AG04449 (cell line): ENCODE results near the gene LRRC46.

ENCODE experiments used
- CTCF ChIA-PET: fragments of 350-600 bp; formaldehyde crosslinking; extraction: SDS; loops from one replicate; lab custom pipeline; 2021; ENCODE audit warnings: antibody characterized with exemption; lab: Yijun Ruan, JAX
- POLR2A ChIA-PET: fragments of 400-600, 350-600 bp; formaldehyde crosslinking; extraction: SDS; loops from one replicate; lab custom pipeline; 2020; ENCODE audit warnings: antibody characterized with exemption, inconsistent platforms; lab: Yijun Ruan, JAX
- DNase-seq: peaks from one replicate; pipeline ENCODE4 v3.0.0-alpha.2; 2010; ENCODE audit warnings: low read depth, low spot score
- H3K4me3 ChIP-seq: 2 replicates; pipeline ENCODE4 v1.5.1; 2011; ENCODE audit warnings: low read depth, mild to moderate bottlenecking, control low read depth, low read length
- CTCF ChIP-seq: IDR thresholded peaks from one replicate; pipeline ENCODE4 v1.5.1; 2011; ENCODE audit warnings: mild to moderate bottlenecking, moderate library complexity, low read length, control low read depth, inconsistent platforms; ENCODE audit not compliant: insufficient read depth; ENCODE audit errors: missing control alignments

LRRC46 gene

GRCh38 chr17:47803201-47803600, 28.3 kb upstream of the LRRC46 start:
- CTCF ChIA-PET = interaction anchor here (1.9 to 3.4 kb wide), 4 partner anchors 9 to 106 kb away, joined by 5 to 16 read pairs (median 6); no protein-coding TSS in a partner anchor
- no peak overlapping the region for H3K4me3 ChIP-seq
- POLR2A ChIA-PET = no interaction called here
- no peak for TF ChIP-seq CTCF
- no peak for DNase-seq

- ChIA-PET CTCF (interaction anchor here (1.0 to 3.4 kb wide), 4 partner anchors 9 to 106 kb away, joined by 3 to 16 read pairs (median 6); no protein-coding TSS in a partner anchor), POLR2A (no interaction called here)
- DNase-seq = no peak
- H3K4me3 ChIP-seq = no peak overlapping the region
- no peak for TF ChIP-seq CTCF
Observed at GRCh38 chr17:47803751-47804150, 27.7 kb upstream of the LRRC46 start.

GRCh38 chr17:47804461-47804860, 27.0 kb upstream of the LRRC46 start:
- CTCF ChIA-PET = interaction anchor here (0.8 to 2.3 kb wide), 3 partner anchors 10 to 147 kb away, joined by 3 to 7 read pairs (median 3); no protein-coding TSS in a partner anchor
- no peak for DNase-seq
- TF ChIP-seq CTCF = no peak
- no peak overlapping the region for H3K4me3 ChIP-seq
- POLR2A ChIA-PET = no interaction called here

- no peak for DNase-seq
- TF ChIP-seq CTCF = no peak
- ChIA-PET CTCF (no interaction called here), POLR2A (no interaction called here)
- H3K4me3 ChIP-seq = no peak overlapping the region
Observed at GRCh38 chr17:47806026-47806912, 25.2 kb upstream of the LRRC46 start.

DNA sequence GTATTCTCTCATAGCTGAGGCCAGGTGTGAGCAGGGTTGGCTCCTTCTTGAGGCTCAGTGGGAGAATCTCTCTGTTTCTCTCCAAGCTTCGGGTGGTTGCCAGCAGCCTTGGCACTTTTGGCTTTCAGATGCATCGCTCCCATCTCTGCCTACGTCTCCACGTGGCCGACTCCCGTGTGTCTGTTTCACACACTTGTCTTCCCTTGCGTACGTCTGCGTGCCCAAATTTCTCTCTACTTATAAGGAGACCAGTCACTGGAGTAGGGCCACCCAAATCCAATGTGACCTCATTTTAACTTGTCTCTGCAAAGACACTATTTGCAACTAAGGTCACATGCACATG, 24.6 kb upstream of the LRRC46 start:
- TF ChIP-seq CTCF = no peak
- DNase-seq = no peak
- ChIA-PET CTCF (no interaction called here), POLR2A (no interaction called here)
- H3K4me3 ChIP-seq = no peak overlapping the region

DNA sequence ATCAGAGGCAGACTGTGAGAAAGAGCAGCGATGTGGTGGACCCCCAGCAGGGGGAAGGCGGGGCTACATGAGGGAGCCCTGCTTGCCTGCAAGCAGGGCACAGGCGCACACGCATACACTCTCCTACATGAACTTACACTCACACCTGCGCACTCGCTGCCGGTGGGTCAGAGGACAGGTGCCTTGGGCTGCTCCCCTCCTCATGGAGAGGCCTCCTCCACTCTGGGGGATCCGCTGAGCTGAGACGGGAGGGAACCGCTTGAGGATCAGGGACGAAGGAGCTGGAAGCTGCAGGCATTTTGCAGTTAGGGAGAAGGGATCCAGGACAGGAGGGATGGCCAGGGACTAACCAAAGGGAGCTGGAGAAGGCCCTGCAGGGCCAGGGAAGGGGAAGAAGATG, 24.0 kb upstream of the LRRC46 start:
- no peak overlapping the region for H3K4me3 ChIP-seq
- ChIA-PET POLR2A (no interaction called here), CTCF (no interaction called here)
- DNase-seq = no peak
- TF ChIP-seq CTCF = no peak
